ENCODE results near the gene MAP2K3. TPM values are rescaled to one million over a fixed set of nuclear protein-coding genes. Genes with fewer than 3 reads are reported as not detected.

The MAP2K3 gene
- total RNA-seq, 6 experiments from 2014 or later: 22.6 to 80.7 (median 60.7) TPM

DNA sequence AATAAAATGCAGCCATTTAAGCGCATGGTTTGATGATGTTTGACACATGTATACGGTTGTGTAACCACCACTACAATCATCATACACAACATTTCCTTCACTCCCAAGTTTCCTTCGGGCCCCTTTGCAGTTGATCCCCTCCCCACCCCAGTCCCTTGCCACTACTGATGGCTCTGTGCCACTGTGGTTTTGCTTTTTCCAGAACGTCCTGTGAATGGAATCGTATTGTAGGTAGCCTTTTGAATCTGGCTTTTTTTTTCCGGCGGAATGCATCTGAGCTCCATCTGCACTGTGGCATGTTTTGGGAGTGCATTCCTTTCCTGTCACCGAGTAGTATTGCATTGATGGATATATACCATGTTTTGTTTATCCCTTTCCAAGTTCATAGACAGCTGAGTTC is 15.1 kb upstream of the MAP2K3 start:
- Histone ChIP-seq H3K4me1 (no peaks in the 10 kb centered on the region), H3K4me3 (no peak overlapping the region), H3K27me3 (no peaks in the 10 kb centered on the region), H3K36me3 (no peaks in the 10 kb centered on the region), H3K27ac (no peak overlapping the region), H3K9me3 (no peaks in the 10 kb centered on the region)
- intact Hi-C loops (cut with DNase I): no loop called here
- ATAC-seq (no peak), DNase-seq (no peak)
- TF ChIP-seq POLR2A (IDR thresholded peaks at IDR 0.05): no peak
- TF ChIP-seq, protein P1, sequence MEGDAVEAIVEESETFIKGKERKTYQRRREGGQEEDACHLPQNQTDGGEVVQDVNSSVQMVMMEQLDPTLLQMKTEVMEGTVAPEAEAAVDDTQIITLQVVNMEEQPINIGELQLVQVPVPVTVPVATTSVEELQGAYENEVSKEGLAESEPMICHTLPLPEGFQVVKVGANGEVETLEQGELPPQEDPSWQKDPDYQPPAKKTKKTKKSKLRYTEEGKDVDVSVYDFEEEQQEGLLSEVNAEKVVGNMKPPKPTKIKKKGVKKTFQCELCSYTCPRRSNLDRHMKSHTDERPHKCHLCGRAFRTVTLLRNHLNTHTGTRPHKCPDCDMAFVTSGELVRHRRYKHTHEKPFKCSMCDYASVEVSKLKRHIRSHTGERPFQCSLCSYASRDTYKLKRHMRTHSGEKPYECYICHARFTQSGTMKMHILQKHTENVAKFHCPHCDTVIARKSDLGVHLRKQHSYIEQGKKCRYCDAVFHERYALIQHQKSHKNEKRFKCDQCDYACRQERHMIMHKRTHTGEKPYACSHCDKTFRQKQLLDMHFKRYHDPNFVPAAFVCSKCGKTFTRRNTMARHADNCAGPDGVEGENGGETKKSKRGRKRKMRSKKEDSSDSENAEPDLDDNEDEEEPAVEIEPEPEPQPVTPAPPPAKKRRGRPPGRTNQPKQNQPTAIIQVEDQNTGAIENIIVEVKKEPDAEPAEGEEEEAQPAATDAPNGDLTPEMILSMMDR (IDR thresholded peaks at IDR 0.05): no peak
- 58% methylated on average over 8 of the region's 8 CpGs for whole genome bisulfite sequencing (ENCODE audit: insufficient coverage, low coverage, low lambda C conversion rate, missing lambda C conversion rate)

DNA sequence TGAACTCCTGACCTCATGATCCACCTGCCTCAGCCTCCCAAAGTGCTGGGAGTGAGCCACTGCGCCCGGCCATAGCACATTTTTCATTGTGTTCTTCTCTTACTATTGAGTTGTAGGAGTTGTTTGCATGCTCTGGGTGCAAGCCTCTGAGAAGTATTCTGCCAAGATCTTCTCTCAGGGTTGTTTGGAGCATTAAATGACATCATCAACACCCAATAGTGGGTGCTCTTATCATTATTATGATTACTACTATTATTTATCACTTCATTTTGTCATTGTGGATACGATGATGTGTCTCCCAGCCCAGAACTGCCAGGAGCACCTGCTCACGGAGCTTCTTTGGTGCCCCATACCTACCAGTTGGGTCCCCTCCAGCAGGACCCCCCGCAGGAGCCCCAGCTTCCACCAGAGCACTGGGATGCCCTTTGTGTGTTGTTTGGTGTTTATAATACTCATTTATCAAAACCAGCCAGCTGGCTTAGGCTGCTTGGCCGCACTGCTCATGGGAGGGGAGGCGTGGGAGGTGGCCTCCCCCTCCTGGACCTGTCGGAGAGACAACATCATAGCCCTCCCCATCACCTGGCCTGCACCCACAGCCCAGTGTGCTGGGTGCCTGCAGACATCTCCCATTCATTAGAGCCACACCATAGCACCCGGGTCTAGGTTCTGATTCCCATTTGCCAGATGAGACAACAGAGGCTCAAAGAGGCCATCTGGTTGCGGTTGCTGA is 12.9 kb upstream of the MAP2K3 start:
- no peak for DNase-seq
- no peaks in the 10 kb centered on the region for H3K9me3 ChIP-seq
- 77% methylated on average over 5 of the region's 10 CpGs for WGBS (ENCODE audit: insufficient coverage, low coverage, low lambda C conversion rate, missing lambda C conversion rate)
- no peak for ATAC-seq
- no peaks in the 10 kb centered on the region for H3K36me3 ChIP-seq
- H3K27me3 ChIP-seq: no peaks in the 10 kb centered on the region
- intact Hi-C loops (cut with DNase I): loop anchor here (10.0 kb wide), 2 partner anchors 157 to 173 kb away; no protein-coding TSS in a partner anchor
- TF ChIP-seq, protein P1 (IDR thresholded peaks at IDR 0.05): no peak
- no peak for TF ChIP-seq POLR2A (IDR thresholded peaks at IDR 0.05)
- no peak overlapping the region for H3K4me3 ChIP-seq
- H3K4me1 ChIP-seq: peaks cover 0 to 6% (median 2%) of the 10 kb centered on the region in 4 donors
- H3K27ac ChIP-seq: no peak overlapping the region

DNA sequence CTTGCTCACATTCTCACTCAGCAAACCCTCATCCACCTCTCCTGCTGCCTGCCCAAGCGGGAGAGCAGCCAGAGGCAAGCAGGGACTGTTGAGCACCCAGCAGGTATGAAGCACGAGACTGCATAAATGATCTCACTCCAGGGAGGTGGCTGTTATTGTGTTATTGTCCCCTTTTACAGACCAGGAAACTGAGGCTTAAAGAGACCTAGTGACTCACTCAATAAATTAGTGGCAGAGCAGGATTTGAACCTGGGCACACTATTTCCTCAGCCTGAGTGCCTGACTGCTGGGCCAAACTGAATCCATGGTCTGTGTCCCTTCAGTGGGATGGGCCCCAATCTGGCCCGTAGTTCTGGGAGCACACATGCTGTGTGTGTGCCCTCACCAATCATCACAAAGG is 12.3 kb upstream of the MAP2K3 start:
- 78% methylated on average over 2 of the region's 3 CpGs for WGBS (ENCODE audit: insufficient coverage, low coverage, low lambda C conversion rate, missing lambda C conversion rate)
- DNase-seq (no peak), ATAC-seq (no peak)
- no peaks in the 10 kb centered on the region for H3K27me3 ChIP-seq
- H3K27ac ChIP-seq: no peak overlapping the region
- intact Hi-C loops (cut with DNase I): loop anchor here (10.0 kb wide), 2 partner anchors 157 to 173 kb away; no protein-coding TSS in a partner anchor
- no peak for TF ChIP-seq POLR2A (IDR thresholded peaks at IDR 0.05)
- TF ChIP-seq, protein P1 (IDR thresholded peaks at IDR 0.05): no peak
- H3K9me3 ChIP-seq: no peaks in the 10 kb centered on the region
- peaks cover 0 to 6% (median 2%) of the 10 kb centered on the region in 4 donors for H3K4me1 ChIP-seq
- no peak overlapping the region for H3K4me3 ChIP-seq
- H3K36me3 ChIP-seq: no peaks in the 10 kb centered on the region

DNA sequence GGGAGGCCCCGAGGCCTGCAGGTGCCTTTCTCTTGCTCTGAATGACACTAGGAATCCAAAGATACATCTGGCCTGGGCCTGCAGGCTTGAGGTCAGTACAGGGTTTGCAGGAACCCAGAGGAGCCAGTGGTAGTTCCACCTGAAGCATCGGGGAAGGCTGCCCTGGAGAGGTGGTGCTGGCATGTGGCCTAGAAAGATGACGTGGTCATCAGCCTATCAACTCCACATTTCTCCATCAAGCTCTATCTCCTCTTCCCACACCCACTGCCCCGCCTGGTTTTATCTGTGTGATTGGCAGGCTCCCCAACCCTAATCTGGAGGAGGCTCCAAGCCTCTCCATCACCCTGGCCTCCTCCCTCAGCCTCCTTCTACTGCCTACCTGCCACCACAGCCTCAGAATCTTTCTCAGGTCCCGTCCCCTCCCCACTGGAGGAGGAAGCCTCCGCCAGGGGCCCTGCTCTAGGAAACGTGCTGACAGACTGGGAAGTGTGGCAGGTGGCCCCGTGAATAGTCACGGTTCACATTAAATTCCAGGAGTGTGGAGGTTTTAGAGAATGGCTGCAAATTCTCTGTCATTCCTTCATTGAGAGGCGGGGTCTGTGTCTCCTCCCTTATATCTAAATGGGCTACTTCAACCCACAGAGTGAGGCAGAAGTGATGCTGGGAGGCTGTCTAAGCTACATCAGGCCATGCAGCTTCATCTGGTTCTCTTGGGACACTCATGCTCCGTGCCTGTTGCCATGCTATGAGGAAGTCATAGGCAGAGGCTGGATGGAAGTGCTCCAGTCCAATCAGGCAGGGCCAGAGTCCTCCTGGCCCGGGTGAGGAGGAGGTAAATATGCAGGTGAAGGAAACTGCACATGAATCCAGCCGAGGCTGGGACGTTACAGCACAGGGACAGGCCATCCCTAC is 11.4 kb upstream of the MAP2K3 start:
- intact Hi-C loops (cut with DNase I): loop anchor here (10.0 kb wide), 2 partner anchors 158 to 172 kb away; no protein-coding TSS in a partner anchor
- H3K27me3 ChIP-seq: no peaks in the 10 kb centered on the region
- WGBS (ENCODE audit: insufficient coverage, low coverage, low lambda C conversion rate, missing lambda C conversion rate): 57% methylated on average over 13 of the region's 14 CpGs
- no peak for TF ChIP-seq POLR2A (IDR thresholded peaks at IDR 0.05)
- TF ChIP-seq, protein P1 (IDR thresholded peaks at IDR 0.05): no peak
- no peak overlapping the region for H3K27ac ChIP-seq
- H3K36me3 ChIP-seq: no peaks in the 10 kb centered on the region
- DNase-seq: no peak
- peaks cover 0 to 6% (median 2%) of the 10 kb centered on the region in 4 donors for H3K4me1 ChIP-seq
- no peaks in the 10 kb centered on the region for H3K9me3 ChIP-seq
- peak in 2 of 4 donors; percentile 13 to 14 for ATAC-seq
- H3K4me3 ChIP-seq: no peak overlapping the region

Measured in right lobe of liver (tissue), 6 donors.